Right hindlimb (tissue), 1 donor: Measurements from ENCODE around the gene DLGAP5.

Experiments used
- DNase-seq: peaks from one replicate; pipeline ENCODE4 v3.0.0-alpha.2; 2018

The DLGAP5 gene

DNA sequence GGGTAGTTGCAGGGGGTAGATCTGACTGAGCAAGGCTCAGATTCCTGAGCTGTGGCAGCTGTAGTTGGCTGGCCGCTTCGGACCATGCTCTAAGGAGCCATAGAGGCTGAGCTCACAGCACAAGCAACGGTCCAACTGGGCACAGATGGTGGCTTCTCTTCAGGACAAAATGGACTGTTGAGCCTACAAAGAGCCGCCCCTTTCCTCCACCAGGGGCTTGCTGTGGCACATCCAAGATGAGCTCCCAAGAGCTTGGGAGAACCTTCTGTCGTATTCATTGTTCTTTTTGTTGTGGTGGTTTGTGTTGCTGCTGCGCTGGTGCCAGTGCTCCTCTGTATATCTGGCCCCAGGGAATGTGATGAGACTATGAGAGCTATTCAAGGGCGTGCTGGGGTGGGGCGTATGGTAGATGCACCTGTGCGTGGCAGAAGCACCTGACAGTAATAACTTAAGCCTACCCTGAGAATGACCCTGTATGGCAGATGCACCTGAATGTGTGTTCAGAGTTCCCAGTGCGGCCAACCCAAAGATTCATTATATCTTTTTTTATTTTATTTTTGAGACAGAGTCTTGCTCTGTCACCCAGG lies 80.2 kb downstream of the DLGAP5 start:
- DNase-seq = no peak

DNA sequence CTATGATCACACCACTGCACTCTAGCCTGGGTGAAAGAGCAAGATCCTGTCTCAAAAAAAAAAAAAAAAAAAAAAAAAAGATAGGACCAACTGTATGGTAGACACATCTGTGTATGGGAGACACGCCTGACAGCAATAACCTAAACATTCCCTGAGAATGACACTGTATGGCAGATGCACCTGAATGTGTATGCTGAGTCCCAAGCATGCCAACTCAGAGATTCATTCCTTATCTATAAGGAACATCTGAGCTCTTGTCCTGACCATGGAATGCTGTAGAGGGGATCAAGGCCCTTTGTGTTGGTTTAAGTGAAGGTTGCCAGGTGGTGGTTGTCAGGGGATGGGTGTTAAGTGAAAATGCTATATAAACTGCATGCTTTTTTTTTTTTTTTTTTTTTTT lies 81.5 kb downstream of the DLGAP5 start:
- no peak for DNase-seq

DNA sequence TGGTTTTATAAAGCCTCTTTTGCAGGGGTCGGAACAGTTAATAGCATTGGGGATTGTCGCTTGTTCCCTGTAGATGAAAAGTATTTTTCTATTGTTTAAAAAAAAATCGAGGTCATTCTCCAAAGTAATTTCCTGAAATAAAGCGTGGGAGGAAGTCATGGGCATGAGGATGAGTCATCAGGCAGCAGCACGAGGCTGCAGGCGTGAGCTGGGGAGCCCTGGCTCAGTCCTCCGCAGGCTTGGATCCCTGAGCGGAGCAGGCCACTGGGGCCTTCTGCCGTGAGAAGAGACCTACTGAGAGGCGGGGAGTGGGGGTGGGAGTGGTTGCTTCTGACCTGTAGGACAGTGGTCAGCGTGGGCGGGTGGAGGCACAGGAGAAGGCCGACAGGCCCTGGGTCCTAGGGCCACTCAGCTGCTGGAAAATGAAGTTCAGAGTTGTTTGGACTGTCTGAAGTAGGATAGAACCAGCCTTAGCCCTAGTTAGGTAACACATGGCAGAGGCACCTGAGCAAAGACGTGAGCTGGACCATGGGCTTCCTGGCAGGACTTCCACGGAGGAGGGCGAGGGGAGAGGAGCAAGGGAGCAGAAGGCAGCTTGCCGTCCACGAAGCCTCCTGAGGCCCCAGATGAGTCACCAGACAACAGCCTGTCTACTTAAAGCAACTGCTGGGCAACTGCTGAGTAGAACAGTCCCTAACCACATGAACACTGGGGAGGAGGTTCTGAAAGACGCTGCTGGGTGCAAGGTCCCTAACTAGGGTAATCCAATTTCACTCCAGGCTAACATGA lies 83.4 kb downstream of the DLGAP5 start:
- DNase-seq = peak; percentile 77

DNA sequence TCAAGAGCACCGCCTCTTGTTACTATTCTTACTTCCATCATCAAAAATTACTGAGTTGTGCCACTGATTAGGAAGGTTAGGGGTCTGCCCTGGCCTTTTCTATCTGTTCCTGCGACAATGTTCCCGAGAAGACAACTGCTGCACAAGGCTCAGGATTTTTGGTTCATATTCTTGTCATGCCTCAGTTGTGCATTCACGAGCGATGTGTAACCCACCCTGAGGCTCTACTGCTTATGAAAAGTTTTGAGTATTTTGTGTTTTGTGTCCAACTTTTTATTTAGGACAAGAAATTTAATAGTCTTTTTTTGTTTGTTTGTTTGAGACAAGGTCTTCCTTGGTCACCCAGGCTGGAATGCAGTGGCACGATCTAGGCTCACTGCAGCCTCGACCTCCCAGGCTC lies 85.4 kb downstream of the DLGAP5 start:
- DNase-seq = no peak

DNA sequence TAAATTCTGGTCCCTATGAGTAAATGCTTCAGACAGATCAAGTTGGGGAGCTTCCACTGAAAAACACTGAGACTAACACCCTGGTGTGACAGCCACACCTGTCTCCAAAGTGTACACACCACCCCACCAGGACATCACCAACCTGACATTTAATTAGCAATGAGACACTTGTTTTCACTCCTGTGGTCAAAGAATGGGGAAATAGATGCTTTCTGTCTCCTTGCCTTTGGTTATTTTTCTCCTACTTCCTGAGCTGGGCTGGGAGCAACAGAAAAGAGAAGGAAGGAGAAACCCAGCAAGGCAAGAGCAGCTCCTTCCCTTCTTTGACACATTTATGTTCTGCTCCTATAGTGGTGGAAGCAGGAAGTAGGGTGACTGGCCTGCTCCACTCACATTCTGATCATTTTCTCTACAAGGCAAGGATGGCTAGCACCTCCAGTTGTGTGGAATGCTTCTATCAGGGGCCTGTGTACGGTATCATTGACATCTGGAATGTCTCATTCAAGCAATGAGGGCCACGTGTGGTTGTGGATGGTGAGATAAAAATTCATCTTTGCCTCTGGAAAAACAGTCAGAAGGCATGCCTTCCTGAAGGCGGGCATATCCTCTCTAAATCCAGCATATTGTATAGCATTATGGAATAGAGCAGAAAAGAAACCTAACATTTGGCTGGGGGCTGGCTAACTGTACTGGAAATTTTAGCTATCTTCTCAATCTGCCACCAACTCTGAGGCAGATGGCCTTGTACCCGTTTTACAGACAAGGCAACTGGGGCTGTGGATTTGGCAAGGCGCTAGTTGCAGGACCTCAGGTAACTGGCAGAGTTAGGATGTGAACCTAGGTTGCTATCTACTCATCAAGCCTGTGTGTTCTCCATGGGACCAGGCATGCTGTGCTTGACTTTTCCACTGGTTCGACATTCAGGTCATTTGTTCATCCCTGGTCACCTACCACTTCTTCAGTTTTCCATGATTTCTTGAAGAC lies 87.1 kb downstream of the DLGAP5 start:
- DNase-seq = no peak

DNA sequence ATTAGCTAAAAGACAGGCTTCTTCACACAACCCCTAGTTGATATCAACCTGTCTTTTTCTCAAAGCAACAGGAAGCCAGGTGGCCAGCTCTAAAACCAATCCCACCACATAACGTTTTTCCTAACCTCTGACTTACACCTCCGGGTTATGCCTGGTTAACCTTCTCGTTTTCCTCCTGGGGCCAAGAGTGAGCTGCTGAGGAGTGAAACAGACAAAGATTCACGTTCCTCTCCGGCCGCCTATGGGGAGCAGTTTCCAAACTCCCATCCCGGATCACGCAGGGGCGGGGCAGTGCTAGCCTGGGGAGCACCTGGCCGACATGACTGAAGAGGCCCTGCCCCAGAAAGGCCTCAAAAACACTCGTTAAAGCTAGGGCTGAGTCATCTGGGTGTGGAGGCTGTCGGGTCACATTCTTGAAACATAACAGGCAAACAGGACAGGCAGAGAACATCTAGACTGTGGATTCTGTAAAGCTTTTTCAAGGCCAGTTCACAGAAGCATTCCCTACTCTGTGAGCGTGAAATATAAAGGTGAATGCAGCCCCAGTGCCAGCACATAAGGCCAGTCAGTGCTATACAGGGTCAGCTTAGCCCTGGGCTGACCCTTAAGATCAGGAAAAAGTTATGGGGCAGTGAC lies 88.3 kb downstream of the DLGAP5 start:
- peak; percentile 73 for DNase-seq

DNA sequence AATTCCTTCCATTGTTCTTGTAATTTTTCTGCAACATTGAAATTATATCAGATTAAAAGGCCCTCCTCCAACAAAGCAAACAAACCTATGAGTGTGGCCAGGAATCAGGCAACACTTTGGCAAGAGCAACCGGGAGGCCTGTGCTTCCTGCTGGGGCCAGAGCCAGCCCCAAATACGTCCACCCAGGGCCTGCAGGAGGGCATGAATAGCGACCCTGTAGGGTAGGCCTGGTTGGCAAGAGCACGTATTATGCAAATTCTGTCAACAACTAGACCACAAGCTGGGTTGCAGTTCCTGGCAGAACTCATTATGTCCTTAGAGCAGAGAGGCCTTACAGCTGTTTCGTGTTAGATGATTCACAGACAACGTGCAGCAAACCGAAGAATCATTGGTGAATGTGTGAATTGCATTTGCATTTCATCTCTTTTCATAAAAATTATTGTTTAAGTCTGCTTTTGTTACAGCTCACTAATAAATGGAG lies 89.2 kb downstream of the DLGAP5 start:
- DNase-seq = peak; percentile 81

DNA sequence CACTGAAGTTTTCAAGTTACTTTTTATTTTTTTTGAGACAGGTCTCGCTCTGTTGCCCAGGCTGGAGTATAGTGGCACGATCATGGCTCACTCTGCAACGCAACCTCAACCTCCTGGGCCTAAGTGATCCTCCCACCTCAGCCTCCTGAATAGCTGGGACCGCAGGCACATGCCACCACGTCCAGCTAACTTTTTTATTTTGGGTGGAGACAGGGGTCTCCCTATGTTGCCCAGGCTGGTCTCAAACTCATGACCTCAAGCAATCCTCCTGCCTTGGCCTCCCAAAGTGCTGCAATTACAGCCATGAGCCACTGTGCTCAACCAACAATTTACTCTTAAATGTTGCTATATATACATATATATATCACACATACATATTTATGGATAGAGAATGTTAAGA lies 89.7 kb downstream of the DLGAP5 start:
- no peak for DNase-seq

DNA sequence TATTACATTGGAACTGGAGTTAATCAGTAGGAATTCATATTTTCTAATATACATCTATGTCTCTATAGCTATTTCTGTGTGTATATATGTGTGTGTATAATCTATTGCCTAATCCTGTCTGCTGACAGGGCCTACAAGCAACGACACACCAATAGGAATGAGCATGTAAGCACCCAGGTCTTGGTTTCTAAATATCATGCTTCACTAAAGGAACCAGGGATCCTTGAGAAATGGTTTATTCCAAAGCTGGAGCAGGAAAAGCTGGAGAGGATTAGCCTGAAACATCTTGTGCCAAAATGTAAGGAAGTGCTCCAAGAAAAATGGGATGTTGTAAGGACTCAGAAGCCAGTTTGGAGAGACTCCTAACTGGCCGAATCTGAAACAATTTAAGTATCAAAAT lies 91.6 kb downstream of the DLGAP5 start:
- DNase-seq = peak; percentile 44

DNA sequence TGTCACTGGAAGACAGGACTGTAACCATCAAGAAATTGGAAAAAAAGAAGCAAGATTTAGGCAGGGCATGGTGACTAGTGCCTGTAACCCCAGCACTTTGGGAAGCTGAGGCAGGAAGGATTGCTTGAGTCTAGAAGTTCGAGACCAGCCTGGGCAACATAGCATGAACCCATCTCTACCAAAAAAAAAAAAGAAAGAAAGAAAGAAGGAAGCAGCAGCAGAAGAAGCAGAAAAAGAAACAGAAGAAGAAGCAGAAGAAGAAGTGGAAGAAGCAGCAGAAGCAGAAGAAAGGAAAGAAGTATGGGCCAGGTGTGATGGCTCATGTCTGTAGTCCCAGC lies 92.9 kb downstream of the DLGAP5 start:
- DNase-seq = no peak
